Keratinocyte (primary cell): Measurements from ENCODE around the gene NEDD8.
"Not testable (repeated sequence)": the region's sequence is repeated elsewhere in the genome, so short reads cannot be mapped to it uniquely, and the experiment has no call there.

Experiments
- EZH2 ChIP-seq: IDR thresholded peaks from one replicate; pipeline ENCODE4 v1.6.1; 2012; ENCODE audit warnings: inconsistent platforms, mild to moderate bottlenecking, low read length, moderate library complexity
- TF ChIP-seq, protein P1 (sequence below), 3 experiments: IDR thresholded peaks in 1 of 3; conservative IDR thresholded peaks in 1 of 3; optimal IDR thresholded peaks in 1 of 3; 2 replicates in 2 of 3; 3 replicates in 1 of 3; pipeline versions ENCODE3 to v1.5.1; 2011; ENCODE audit warnings: low read length in 3 of 3, mild to moderate bottlenecking in 3 of 3, moderate library complexity in 2 of 3, control low read depth in 1 of 3, inconsistent platforms in 1 of 3; ENCODE audit not compliant: insufficient read depth in 2 of 3; ENCODE audit errors: extremely low read depth in 1 of 3

GRCh38 chr14:24222987-24223386 is 9.2 kb downstream of the NEDD8 start:
- TF ChIP-seq, protein P1, sequence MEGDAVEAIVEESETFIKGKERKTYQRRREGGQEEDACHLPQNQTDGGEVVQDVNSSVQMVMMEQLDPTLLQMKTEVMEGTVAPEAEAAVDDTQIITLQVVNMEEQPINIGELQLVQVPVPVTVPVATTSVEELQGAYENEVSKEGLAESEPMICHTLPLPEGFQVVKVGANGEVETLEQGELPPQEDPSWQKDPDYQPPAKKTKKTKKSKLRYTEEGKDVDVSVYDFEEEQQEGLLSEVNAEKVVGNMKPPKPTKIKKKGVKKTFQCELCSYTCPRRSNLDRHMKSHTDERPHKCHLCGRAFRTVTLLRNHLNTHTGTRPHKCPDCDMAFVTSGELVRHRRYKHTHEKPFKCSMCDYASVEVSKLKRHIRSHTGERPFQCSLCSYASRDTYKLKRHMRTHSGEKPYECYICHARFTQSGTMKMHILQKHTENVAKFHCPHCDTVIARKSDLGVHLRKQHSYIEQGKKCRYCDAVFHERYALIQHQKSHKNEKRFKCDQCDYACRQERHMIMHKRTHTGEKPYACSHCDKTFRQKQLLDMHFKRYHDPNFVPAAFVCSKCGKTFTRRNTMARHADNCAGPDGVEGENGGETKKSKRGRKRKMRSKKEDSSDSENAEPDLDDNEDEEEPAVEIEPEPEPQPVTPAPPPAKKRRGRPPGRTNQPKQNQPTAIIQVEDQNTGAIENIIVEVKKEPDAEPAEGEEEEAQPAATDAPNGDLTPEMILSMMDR (optimal IDR thresholded peaks at IDR 0.05 in 1 of 3, IDR thresholded peaks at IDR 0.05 in 1 of 3, conservative IDR thresholded peaks at IDR 0.05 in 1 of 3; ENCODE audit: extremely low read depth in 1 of 3, insufficient read depth in 2 of 3, low read length in 3 of 3): not testable (repeated sequence)
- TF ChIP-seq EZH2: not testable (repeated sequence)
